T-helper 9 cell (primary cell): ENCODE results near the gene HYCC2.
"Not testable (repeated sequence)": the region's sequence is repeated elsewhere in the genome, so short reads cannot be mapped to it uniquely, and the experiment has no call there.

Source experiments
- DNase-seq: peaks from one replicate; pipeline ENCODE4 v3.0.0-alpha.2; 2020
- total RNA-seq, 2 donors: gene quantifications; one replicate each; lab custom pipeline; 2026; lab: John Stamatoyannopoulos, UW

Gene HYCC2
- 44.4 to 61.3 reads per million in 2 donors for total RNA-seq

- peak; percentile 85 for DNase-seq
Measured at GRCh38 chr2:201071479-201072200, at the start of gene HYCC2, which contains the start of gene NDUFB3. Gene HYCC2 (minus strand): TSS chr2:201071671. CDS start chr2:201024009, 47,662 bp downstream. Gene NDUFB3 (plus strand): TSS chr2:201072001. CDS start chr2:201078883, 6,882 bp downstream.

- DNase-seq = no peak
Measured at GRCh38 chr2:201118961-201119854, 47.7 kb upstream of the HYCC2 start.

- peak; percentile 78 for DNase-seq
Measured at GRCh38 chr2:201118121-201118960, 46.9 kb upstream of the HYCC2 start.

- DNase-seq = not testable (repeated sequence)
Measured at GRCh38 chr2:201117735-201118094, 46.2 kb upstream of the HYCC2 start.

- DNase-seq = no peak
Measured at GRCh38 chr2:201116959-201117734, 45.7 kb upstream of the HYCC2 start.

GRCh38 chr2:201116115-201116958 lies 44.9 kb upstream of the HYCC2 start, which contains the start of gene CFLAR:
Gene CFLAR (plus strand): TSS chr2:201116164. CDS start chr2:201129866, 13,702 bp downstream.
- DNase-seq = peak; percentile 77

- no peak for DNase-seq
Measured at GRCh38 chr2:201114846-201115245, 43.4 kb upstream of the HYCC2 start.

- DNase-seq = no peak
Measured at GRCh38 chr2:201114350-201114749, 42.9 kb upstream of the HYCC2 start.

- no peak for DNase-seq
Measured at GRCh38 chr2:201111096-201111495, 39.6 kb upstream of the HYCC2 start.

GRCh38 chr2:201110615-201111014 lies 39.1 kb upstream of the HYCC2 start:
- no peak for DNase-seq

- DNase-seq = no peak
Measured at GRCh38 chr2:201109186-201109585, 37.7 kb upstream of the HYCC2 start.

GRCh38 chr2:201108341-201108740 lies 36.9 kb upstream of the HYCC2 start:
- no peak for DNase-seq

- no peak for DNase-seq
Measured at GRCh38 chr2:201107624-201108023, 36.2 kb upstream of the HYCC2 start.

- no peak for DNase-seq
Measured at GRCh38 chr2:201105759-201106158, 34.3 kb upstream of the HYCC2 start.

GRCh38 chr2:201100497-201100896 lies 29.0 kb upstream of the HYCC2 start:
- DNase-seq = no peak

GRCh38 chr2:201093573-201093972 lies 22.1 kb upstream of the HYCC2 start:
- no peak for DNase-seq

GRCh38 chr2:201090574-201090973 lies 19.1 kb upstream of the HYCC2 start:
- no peak for DNase-seq

GRCh38 chr2:201084863-201085262 lies 13.4 kb upstream of the HYCC2 start:
- no peak for DNase-seq

GRCh38 chr2:201074996-201075395 lies 3.5 kb upstream of the HYCC2 start:
- DNase-seq = no peak

GRCh38 chr2:201073071-201073470 lies 1.6 kb upstream of the HYCC2 start:
- no peak for DNase-seq

- DNase-seq = no peak
Measured at GRCh38 chr2:201072201-201072530, 695 bp upstream of the HYCC2 start.
